Measurements from ENCODE around the gene FIG4. TPM values are rescaled to one million over a fixed set of nuclear protein-coding genes. Genes with fewer than 3 reads are reported as not detected.
"Not testable (repeated sequence)": the region's sequence is repeated elsewhere in the genome, so short reads cannot be mapped to it uniquely, and the experiment has no call there.

The FIG4 gene
- total RNA-seq, 2 experiments from 2014 or later = 17.3 to 18.2 TPM

DNA sequence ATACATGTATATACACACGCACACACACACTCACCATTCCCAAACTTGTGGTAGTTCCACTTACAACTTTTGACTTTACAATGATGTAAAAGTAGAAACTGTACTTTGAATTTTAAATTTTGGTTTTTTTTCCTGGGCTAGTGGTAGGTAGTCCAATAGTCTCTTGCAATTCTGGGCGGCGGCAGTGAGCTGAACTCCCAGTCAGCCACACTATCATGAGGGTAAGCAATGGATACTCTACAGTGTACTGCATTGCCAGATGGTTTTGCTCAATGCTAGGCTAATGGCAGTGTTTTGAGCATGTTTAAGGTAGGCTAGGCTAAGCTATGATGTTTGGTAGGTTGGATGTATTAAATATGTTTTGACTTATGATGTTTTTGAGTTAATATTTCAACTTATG, 150.8 kb downstream of the FIG4 start:
- H3K36me3 Mint-ChIP-seq = no peaks in the 10 kb centered on the region
- ChIA-PET CTCF (interaction anchor here (0.7 kb wide), 1 partner anchor 198 kb away, joined by 4 read pairs; no protein-coding TSS in a partner anchor), POLR2A (no interaction called here)
- DNase-seq = no peak
- H3K4me3 Mint-ChIP-seq = no peak overlapping the region
- intact Hi-C loops (cut with micrococcal nuclease) = no loop called here
- peaks cover 2% of the 10 kb centered on the region for H3K9me3 Mint-ChIP-seq
- no peaks in the 10 kb centered on the region for H3K4me1 Mint-ChIP-seq (ENCODE audit: low read depth)
- peaks cover 2% of the 10 kb centered on the region for H3K27me3 Mint-ChIP-seq
- H3K27ac Mint-ChIP-seq = no peak overlapping the region

GRCh38 chr6:109852713-109853112, 161.6 kb downstream of the FIG4 start:
- Mint-ChIP-seq H3K9me3 (no peaks in the 10 kb centered on the region), H3K27me3 (peaks cover 3% of the 10 kb centered on the region), H3K36me3 (no peaks in the 10 kb centered on the region), H3K4me1 (ENCODE audit: low read depth) (no peaks in the 10 kb centered on the region), H3K27ac (no peak overlapping the region), H3K4me3 (no peak overlapping the region)
- ChIA-PET CTCF (no interaction called here), POLR2A (no interaction called here)
- intact Hi-C loops (cut with micrococcal nuclease) = no loop called here
- DNase-seq = no peak

GRCh38 chr6:109853426-109853825, 162.3 kb downstream of the FIG4 start:
- Mint-ChIP-seq H3K27me3 (peaks cover 3% of the 10 kb centered on the region), H3K36me3 (no peaks in the 10 kb centered on the region), H3K4me1 (ENCODE audit: low read depth) (no peaks in the 10 kb centered on the region), H3K27ac (no peak overlapping the region), H3K9me3 (no peaks in the 10 kb centered on the region), H3K4me3 (no peak overlapping the region)
- intact Hi-C loops (cut with micrococcal nuclease) = no loop called here
- ChIA-PET POLR2A (no interaction called here), CTCF (no interaction called here)
- DNase-seq = no peak

GRCh38 chr6:109853951-109854350, 162.9 kb downstream of the FIG4 start:
- Mint-ChIP-seq H3K27ac (no peak overlapping the region), H3K36me3 (no peaks in the 10 kb centered on the region), H3K27me3 (peaks cover 3% of the 10 kb centered on the region), H3K4me3 (no peak overlapping the region), H3K9me3 (no peaks in the 10 kb centered on the region), H3K4me1 (ENCODE audit: low read depth) (no peaks in the 10 kb centered on the region)
- no peak for DNase-seq
- intact Hi-C loops (cut with micrococcal nuclease) = no loop called here
- POLR2A ChIA-PET = no interaction called here
- CTCF ChIA-PET = no interaction called here

DNA sequence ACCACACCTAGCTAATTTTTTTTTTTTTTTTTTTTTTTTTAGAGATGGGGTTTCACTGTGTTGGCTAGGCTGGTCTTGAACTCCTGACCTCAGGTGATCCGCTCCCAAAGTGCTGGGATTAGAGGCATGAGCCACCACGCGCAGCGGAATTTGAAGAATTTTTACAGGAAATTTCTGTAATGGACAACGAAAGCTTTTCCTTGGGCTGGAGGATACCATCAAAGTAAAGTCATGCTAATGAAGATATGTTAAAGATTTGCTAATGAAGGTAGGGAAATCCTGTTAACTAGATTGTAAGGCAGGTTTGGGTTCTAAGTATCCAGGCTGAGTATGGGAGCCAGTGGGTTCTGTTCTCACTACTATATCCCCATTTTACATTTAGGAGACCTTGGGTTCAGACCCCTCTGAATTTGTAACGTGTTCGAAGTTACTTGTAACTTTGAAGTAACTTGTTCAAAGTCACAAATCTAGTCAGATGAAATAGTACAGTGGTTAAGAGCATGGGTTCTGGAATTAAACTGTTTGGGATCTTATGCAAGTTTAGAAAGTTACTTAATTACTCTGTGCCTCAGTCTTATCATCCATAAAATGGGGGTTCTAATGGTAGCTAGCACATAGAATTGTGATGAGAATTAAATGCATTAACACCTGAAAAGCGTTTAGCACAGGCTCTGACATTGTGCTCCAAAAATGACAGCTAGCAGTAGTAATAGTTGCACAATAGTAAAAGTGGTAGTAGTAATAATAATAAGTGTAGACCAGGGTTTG, 163.6 kb downstream of the FIG4 start:
- no peak overlapping the region for H3K4me3 Mint-ChIP-seq
- POLR2A ChIA-PET = no interaction called here
- no peak overlapping the region for H3K27ac Mint-ChIP-seq
- H3K9me3 Mint-ChIP-seq = no peaks in the 10 kb centered on the region
- CTCF ChIA-PET = no interaction called here
- intact Hi-C loops (cut with micrococcal nuclease) = no loop called here
- H3K27me3 Mint-ChIP-seq = peaks cover 3% of the 10 kb centered on the region
- no peaks in the 10 kb centered on the region for H3K4me1 Mint-ChIP-seq (ENCODE audit: low read depth)
- H3K36me3 Mint-ChIP-seq = no peaks in the 10 kb centered on the region
- DNase-seq = no peak

GRCh38 chr6:109855476-109856040, 164.5 kb downstream of the FIG4 start:
- H3K36me3 Mint-ChIP-seq; H3K27me3 Mint-ChIP-seq; H3K4me3 Mint-ChIP-seq; POLR2A ChIA-PET; H3K4me1 Mint-ChIP-seq (ENCODE audit: low read depth); H3K27ac Mint-ChIP-seq; DNase-seq; intact Hi-C loops (cut with micrococcal nuclease); CTCF ChIA-PET; H3K9me3 Mint-ChIP-seq: not testable (repeated sequence)

- POLR2A ChIA-PET = no interaction called here
- H3K4me1 Mint-ChIP-seq (ENCODE audit: low read depth) = no peaks in the 10 kb centered on the region
- H3K4me3 Mint-ChIP-seq = no peak overlapping the region
Observed at GRCh38 chr6:109861946-109862345, 170.8 kb downstream of the FIG4 start.

DNA sequence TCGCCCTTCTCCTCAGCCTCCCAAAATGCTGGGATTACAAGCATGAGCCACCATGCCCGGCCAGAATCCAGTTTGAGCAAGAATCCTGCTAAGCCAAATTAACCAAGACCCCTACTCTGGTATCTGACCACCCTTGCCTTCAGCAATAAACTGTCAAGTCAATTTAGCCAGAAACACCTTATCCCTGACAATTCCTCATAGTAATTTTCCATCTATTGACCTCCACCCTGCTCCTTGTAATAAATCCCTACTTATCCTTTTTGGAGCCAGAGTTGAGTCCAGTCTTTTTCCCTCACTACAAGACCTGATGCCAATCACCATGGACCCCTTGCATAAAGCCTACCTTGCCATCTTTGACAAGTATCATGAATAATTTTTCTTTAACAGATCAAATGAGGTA, 173.0 kb downstream of the FIG4 start:
- Mint-ChIP-seq H3K4me1 (ENCODE audit: low read depth) (no peaks in the 10 kb centered on the region), H3K4me3 (no peak overlapping the region), H3K9me3 (peaks cover 3% of the 10 kb centered on the region), H3K27ac (no peak overlapping the region), H3K36me3 (no peaks in the 10 kb centered on the region), H3K27me3 (peaks cover 6% of the 10 kb centered on the region)
- POLR2A ChIA-PET = no interaction called here
- no peak for DNase-seq
- CTCF ChIA-PET = interaction anchor here (1.2 kb wide), 1 partner anchor 176 kb away, joined by 3 read pairs; no protein-coding TSS in a partner anchor
- intact Hi-C loops (cut with micrococcal nuclease) = no loop called here

More at GRCh38 chr6:109861946-109862345, 170.8 kb downstream of the FIG4 start:
- no peak for DNase-seq
- intact Hi-C loops (cut with micrococcal nuclease) = no loop called here
- Mint-ChIP-seq H3K9me3 (peaks cover 3% of the 10 kb centered on the region), H3K27me3 (peaks cover 5% of the 10 kb centered on the region), H3K27ac (no peak overlapping the region), H3K36me3 (no peaks in the 10 kb centered on the region)
- CTCF ChIA-PET = no interaction called here

GRCh38 chr6:109865968-109866367, 174.9 kb downstream of the FIG4 start:
- intact Hi-C loops (cut with micrococcal nuclease) = no loop called here
- peaks cover 3% of the 10 kb centered on the region for H3K9me3 Mint-ChIP-seq
- H3K4me3 Mint-ChIP-seq = no peak overlapping the region

DNA sequence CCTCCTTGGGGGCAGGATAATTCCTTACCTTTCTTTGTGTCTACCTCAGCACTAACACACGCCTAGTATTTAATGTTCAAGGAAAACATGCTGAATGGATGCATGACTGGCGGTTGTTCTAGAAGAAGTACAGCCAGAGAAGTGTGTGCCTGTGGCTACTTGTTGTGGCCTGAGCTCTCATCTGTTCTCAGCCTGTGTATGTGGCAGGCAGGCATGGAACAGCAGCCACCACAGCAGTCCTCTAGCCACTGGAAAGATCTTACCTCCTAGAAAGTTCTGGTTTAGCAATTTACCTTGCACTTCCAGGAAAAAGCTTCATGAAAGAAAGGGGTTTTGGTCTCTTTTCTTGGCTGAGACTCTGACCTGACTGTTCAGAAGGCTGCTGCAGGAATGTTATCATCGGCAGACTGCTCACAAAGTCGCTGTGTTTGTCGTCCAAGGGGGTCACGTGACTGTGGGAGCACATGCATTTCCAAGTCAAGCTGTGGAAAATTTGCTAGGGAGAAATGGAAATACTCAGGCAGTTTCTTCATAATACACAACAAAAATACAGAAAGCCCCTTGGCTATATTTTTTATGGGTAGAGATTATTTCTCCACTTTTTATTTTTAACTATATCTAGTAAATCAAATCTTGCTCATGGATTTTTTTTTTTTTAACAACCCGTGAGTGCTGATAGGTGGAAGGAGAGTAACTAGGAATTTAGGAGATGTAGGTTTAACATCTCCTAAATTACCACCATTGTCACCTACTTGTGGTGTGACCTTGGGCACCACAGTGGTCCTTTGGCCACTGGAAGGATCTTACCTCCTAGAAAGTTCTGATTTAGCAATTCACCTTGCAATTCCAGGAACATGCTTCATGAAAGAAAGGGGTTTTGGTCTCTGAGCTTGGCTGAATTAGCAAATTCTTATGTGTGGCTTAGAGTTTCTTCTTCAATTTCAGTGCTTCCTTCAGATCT, 176.2 kb downstream of the FIG4 start:
- POLR2A ChIA-PET = no interaction called here
- intact Hi-C loops (cut with micrococcal nuclease) = no loop called here
- Mint-ChIP-seq H3K4me3 (no peak overlapping the region), H3K4me1 (ENCODE audit: low read depth) (no peaks in the 10 kb centered on the region), H3K27ac (no peak overlapping the region), H3K9me3 (peaks cover under 1% of the 10 kb centered on the region), H3K27me3 (peaks cover 6% of the 10 kb centered on the region), H3K36me3 (no peaks in the 10 kb centered on the region)
- CTCF ChIA-PET = no interaction called here
- DNase-seq = no peak

More at GRCh38 chr6:109865968-109866367, 174.9 kb downstream of the FIG4 start:
- POLR2A ChIA-PET = no interaction called here
- Mint-ChIP-seq H3K36me3 (no peaks in the 10 kb centered on the region), H3K4me1 (ENCODE audit: low read depth) (no peaks in the 10 kb centered on the region), H3K27ac (no peak overlapping the region), H3K27me3 (peaks cover 6% of the 10 kb centered on the region)
- CTCF ChIA-PET = no interaction called here
- no peak for DNase-seq

- Mint-ChIP-seq H3K4me3 (no peak overlapping the region), H3K27me3 (peaks cover 8% of the 10 kb centered on the region)
- CTCF ChIA-PET = no interaction called here
Observed at GRCh38 chr6:109867970-109868358, 176.9 kb downstream of the FIG4 start.

DNA sequence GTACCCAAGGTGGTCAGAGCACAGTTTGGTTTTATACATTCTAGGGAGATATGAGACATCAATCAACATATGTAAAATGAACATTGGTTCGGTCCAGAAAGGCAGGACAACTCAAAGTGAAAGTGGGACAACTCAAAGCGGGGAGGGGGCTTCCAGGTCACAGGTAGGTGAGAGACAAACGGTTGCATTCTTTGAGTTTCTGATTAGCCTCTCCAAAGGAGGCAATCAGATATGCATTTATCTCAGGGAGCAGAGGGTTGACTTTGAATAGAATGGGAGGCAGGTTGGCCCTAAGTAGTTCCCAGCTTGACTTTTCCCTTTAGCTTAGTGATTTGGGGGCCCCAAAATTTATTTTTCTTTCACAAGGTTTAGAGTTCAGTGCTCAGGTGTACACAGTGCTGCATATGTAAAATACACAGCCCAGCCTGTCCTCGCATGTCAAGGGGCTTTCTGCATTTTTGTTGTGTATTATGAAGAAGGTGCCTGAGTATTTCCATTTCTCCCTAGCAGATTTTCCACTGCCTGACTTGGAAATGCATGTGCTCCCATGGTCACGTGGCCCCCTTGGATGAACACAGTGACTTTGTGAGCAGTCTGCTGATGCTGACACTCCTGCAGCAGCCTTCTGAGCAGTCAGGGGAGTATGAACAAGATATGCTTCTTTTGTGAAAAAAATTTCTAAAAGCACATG, 178.4 kb downstream of the FIG4 start:
- H3K27ac Mint-ChIP-seq; H3K9me3 Mint-ChIP-seq; H3K4me3 Mint-ChIP-seq; H3K4me1 Mint-ChIP-seq (ENCODE audit: low read depth); DNase-seq; H3K27me3 Mint-ChIP-seq; intact Hi-C loops (cut with micrococcal nuclease); H3K36me3 Mint-ChIP-seq; CTCF ChIA-PET; POLR2A ChIA-PET: not testable (repeated sequence)

More at GRCh38 chr6:109867970-109868358, 176.9 kb downstream of the FIG4 start:
- Mint-ChIP-seq H3K9me3 (no peaks in the 10 kb centered on the region), H3K36me3 (no peaks in the 10 kb centered on the region), H3K27ac (no peak overlapping the region), H3K4me1 (ENCODE audit: low read depth) (no peaks in the 10 kb centered on the region)
- no peak for DNase-seq
- intact Hi-C loops (cut with micrococcal nuclease) = no loop called here
- POLR2A ChIA-PET = no interaction called here
